A673 (cell line): ENCODE results near the gene RSPH1. TPM values are rescaled to one million over a fixed set of nuclear protein-coding genes. Genes with fewer than 3 reads are reported as not detected.

Experiments used
- BruUV-seq: library from RNA; stranded (reverse); fragments of 400-500 nt; replicated peaks from 2 replicates; lab custom pipeline; 2021; lab: Mats Ljungman, UMichigan
- CTCF ChIA-PET: fragments of 300-600 bp; sonication (Branson Sonifier 250); formaldehyde crosslinking; loops from one replicate; lab custom pipeline; 2022; ENCODE audit warnings: antibody characterized with exemption; lab: Charles Lee
- POLR2A ChIA-PET: fragments of 300-600 bp; sonication (Branson Sonifier 250); formaldehyde crosslinking; loops from one replicate; lab custom pipeline; 2022; ENCODE audit warnings: antibody characterized with exemption; ENCODE audit not compliant: low non-redundant PET; lab: Charles Lee
- DNase-seq: peaks from one replicate; pipeline ENCODE4 v3.0.0-alpha.2; 2015; ENCODE audit warnings: low spot score
- H3K27ac ChIP-seq: fragments of 200-600 bp; sonication (generic); 2 replicates; pipeline ENCODE4 v1.5.1; 2016; ENCODE audit warnings: mixed run types, low read depth, mild to moderate bottlenecking, mixed read lengths, antibody characterized with exemption, low read length; ENCODE audit not compliant: poor library complexity, severe bottlenecking
- H3K27me3 ChIP-seq: fragments of 200-600 bp; sonication (generic); replicated peaks from 2 replicates; pipeline ENCODE4 v1.6.1; 2017; ENCODE audit warnings: mixed run types, low read depth, mild to moderate bottlenecking, mixed read lengths, antibody characterized with exemption, low read length; ENCODE audit not compliant: insufficient read depth, poor library complexity
- H3K36me3 ChIP-seq: fragments of 200-600 bp; sonication (generic); 2 replicates; pipeline ENCODE4 v1.6.1; 2016; ENCODE audit warnings: mixed run types, mild to moderate bottlenecking, mixed read lengths, antibody characterized with exemption, low read length; ENCODE audit not compliant: insufficient read depth, poor library complexity, severe bottlenecking
- H3K4me1 ChIP-seq: fragments of 200-600 bp; sonication (generic); 2 replicates; pipeline ENCODE4 v1.6.1; 2017; ENCODE audit warnings: mixed run types, mild to moderate bottlenecking, mixed read lengths, antibody characterized with exemption, low read length; ENCODE audit not compliant: insufficient read depth, poor library complexity, severe bottlenecking
- H3K4me3 ChIP-seq: fragments of 200-600 bp; sonication (generic); 2 replicates; pipeline ENCODE4 v1.5.1; 2016; ENCODE audit warnings: low read depth, mixed run types, mild to moderate bottlenecking, mixed read lengths, low read length; ENCODE audit not compliant: poor library complexity, severe bottlenecking
- H3K9me3 ChIP-seq: fragments of 200-600 bp; sonication (generic); 2 replicates; pipeline ENCODE4 v1.6.1; 2016; ENCODE audit warnings: mixed run types, low read depth, mild to moderate bottlenecking, mixed read lengths, antibody characterized with exemption, low read length; ENCODE audit not compliant: poor library complexity, severe bottlenecking
- EZH2 ChIP-seq: fragments of 200-600 bp; sonication (generic); IDR thresholded peaks from 2 replicates; pipeline ENCODE4 v1.6.1; 2017; ENCODE audit warnings: borderline replicate concordance, low read depth, mild to moderate bottlenecking, mixed read lengths, antibody characterized with exemption, low read length; ENCODE audit not compliant: poor library complexity, severe bottlenecking
- intact Hi-C: fragments of 100-400 bp; cut with micrococcal nuclease; formaldehyde crosslinking; loops from one replicate; pipeline ENCODE4 v1.10.0; 2022; ENCODE audit not compliant: unreplicated experiment
- total RNA-seq: library from RNA; stranded (reverse); gene quantifications from 2 replicates; pipeline ENCODE4 v1.2.3, GENCODE V29; 2021
- TF ChIP-seq, protein P1 (sequence below): fragments of 300-800, 200-600 bp; sonication (generic); conservative IDR thresholded peaks from 2 replicates; pipeline ENCODE4 v1.5.1; 2017; ENCODE audit warnings: low read depth, mild to moderate bottlenecking, antibody characterized with exemption, low read length, moderate library complexity, mixed read lengths

Gene RSPH1
- total RNA-seq, 1 experiment from 2014 or later, result 0.45 TPM

DNA sequence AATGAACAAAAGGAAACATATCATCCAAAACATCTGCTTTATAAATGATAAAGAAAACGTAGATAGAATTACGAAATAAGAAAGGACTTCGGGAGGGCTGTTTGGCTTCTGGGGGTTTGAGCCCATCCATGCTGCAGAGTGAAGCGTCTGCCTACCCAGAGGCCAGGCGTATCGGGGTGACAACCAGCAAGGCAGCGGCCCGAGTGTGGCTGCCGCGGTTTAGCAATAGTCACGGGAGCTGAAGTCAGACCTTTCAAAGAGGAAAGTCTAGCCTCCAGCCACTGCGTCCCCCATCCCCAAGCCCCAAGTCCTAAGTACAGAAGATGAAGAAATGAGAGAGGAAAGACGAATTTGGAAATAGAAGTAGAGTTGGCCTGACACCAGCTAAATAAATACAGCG lies 26.2 kb upstream of the RSPH1 start:
- peaks cover 6% of the 10 kb centered on the region for H3K4me1 ChIP-seq
- no peak overlapping the region for H3K27ac ChIP-seq
- no TSS peak for BruUV-seq
- intact Hi-C loops, result no loop called here
- DNase-seq, result no peak
- no peaks in the 10 kb centered on the region for H3K36me3 ChIP-seq
- TF ChIP-seq EZH2, result no peak
- TF ChIP-seq, protein P1, sequence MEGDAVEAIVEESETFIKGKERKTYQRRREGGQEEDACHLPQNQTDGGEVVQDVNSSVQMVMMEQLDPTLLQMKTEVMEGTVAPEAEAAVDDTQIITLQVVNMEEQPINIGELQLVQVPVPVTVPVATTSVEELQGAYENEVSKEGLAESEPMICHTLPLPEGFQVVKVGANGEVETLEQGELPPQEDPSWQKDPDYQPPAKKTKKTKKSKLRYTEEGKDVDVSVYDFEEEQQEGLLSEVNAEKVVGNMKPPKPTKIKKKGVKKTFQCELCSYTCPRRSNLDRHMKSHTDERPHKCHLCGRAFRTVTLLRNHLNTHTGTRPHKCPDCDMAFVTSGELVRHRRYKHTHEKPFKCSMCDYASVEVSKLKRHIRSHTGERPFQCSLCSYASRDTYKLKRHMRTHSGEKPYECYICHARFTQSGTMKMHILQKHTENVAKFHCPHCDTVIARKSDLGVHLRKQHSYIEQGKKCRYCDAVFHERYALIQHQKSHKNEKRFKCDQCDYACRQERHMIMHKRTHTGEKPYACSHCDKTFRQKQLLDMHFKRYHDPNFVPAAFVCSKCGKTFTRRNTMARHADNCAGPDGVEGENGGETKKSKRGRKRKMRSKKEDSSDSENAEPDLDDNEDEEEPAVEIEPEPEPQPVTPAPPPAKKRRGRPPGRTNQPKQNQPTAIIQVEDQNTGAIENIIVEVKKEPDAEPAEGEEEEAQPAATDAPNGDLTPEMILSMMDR, result no peak
- H3K4me3 ChIP-seq, result no peak overlapping the region
- CTCF ChIA-PET, result no interaction called here
- H3K27me3 ChIP-seq, result no peaks in the 10 kb centered on the region
- no peaks in the 10 kb centered on the region for H3K9me3 ChIP-seq
- POLR2A ChIA-PET, result no interaction called here

DNA sequence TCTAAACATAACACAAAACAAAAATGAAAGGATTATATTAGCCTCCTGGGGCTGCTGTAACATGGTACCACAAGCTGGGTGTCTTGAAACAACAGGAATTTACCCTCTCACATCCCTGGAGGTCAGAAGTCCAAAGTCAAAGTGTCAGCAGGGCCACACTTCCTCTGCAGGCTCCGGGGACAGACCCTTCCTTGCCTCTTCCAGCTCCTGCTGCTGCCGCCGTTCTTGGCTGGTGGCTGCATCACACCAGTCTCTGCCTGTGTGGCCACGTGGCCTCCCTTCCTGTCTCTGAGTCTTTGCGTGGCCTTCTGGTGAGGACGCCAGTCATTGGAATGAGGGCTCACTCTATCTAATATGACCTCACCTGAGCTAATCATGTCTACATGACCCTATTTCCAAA lies 25.8 kb upstream of the RSPH1 start:
- no peaks in the 10 kb centered on the region for H3K27me3 ChIP-seq
- no peaks in the 10 kb centered on the region for H3K36me3 ChIP-seq
- TF ChIP-seq, protein P1, result no peak
- TF ChIP-seq EZH2, result no peak
- intact Hi-C loops, result no loop called here
- H3K4me1 ChIP-seq, result peaks cover 6% of the 10 kb centered on the region
- ChIA-PET POLR2A (no interaction called here), CTCF (no interaction called here)
- H3K4me3 ChIP-seq, result no peak overlapping the region
- no peak overlapping the region for H3K27ac ChIP-seq
- H3K9me3 ChIP-seq, result no peaks in the 10 kb centered on the region
- no TSS peak for BruUV-seq
- DNase-seq, result no peak

DNA sequence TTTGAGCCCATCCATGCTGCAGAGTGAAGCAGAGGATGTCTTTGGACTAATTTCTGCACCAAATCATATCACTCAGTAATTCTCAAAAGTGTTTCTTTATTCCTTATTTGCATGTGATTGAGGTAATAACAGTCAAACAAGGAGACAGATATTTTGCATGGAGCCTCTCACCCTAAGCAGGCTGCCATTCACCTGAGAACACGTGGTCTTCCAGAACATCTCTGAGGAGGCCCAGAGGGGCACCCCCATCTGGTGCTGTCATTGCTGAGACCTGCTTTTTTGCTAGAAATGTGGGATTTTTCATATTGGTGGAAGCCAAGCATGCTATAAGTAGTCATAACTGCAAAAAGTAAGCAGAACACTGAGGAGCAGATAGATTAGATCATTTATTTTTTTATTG lies 25.4 kb upstream of the RSPH1 start:
- TF ChIP-seq, protein P1, result no peak
- TF ChIP-seq EZH2, result no peak
- Histone ChIP-seq H3K9me3 (no peaks in the 10 kb centered on the region), H3K36me3 (no peaks in the 10 kb centered on the region), H3K4me3 (no peak overlapping the region), H3K4me1 (peaks cover 6% of the 10 kb centered on the region), H3K27me3 (no peaks in the 10 kb centered on the region), H3K27ac (no peak overlapping the region)
- CTCF ChIA-PET, result no interaction called here
- POLR2A ChIA-PET, result no interaction called here
- DNase-seq, result no peak
- intact Hi-C loops, result no loop called here
- BruUV-seq, result no TSS peak
